C1 segment of cervical spinal cord (tissue), 14 donors: Measurements from ENCODE around the gene SPEM3.

Experiments
- DNase-seq, 14 donors: peaks; one replicate each; lab custom pipeline; 2025; lab: John Stamatoyannopoulos, UW

The SPEM3 gene

DNA sequence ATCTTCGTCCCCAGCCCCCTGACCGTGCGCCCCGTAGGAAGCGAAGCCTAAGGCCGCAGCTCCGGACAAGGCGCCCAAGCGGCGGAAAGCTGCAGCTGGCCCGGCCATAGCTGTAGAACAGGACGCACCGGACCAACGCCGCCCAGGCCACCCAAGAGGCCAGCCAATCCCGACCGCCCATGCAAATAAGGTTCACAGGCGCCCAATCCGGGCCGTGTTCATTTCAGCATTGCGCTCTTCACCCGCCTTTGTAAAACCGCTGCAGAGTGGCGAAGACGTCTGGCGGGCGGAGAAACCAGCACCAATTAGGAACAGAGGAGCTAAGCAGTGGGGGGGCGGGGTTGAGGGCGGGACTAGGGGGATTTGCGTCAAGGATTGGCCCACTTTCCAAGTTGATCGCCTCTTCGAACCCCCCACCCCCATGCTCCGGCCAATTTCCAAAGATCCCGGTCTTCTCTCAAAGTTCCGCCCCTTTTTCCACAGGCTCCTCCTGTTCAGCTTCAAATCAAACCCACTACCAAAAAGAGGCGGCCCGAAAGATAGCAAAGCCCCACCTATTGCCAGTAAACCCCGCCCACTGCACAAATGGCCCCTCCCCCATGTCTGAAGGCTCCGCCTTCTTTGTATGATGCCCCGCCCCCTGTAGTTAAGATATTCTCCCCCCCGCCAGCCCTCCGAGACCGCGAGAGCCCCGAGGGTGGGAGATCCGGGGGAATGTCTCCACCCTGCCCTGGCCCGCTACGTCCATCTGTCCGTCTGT, 24.5 kb upstream of the SPEM3 start, which contains the start of gene TMEM256:
Gene TMEM256, minus strand, starts transcription at position 121 of the 760 bp plus-strand sequence. Its CDS starts 13 bp downstream, at position 108.
- DNase-seq = peak; percentile 94 to 100 (median 99)

DNA sequence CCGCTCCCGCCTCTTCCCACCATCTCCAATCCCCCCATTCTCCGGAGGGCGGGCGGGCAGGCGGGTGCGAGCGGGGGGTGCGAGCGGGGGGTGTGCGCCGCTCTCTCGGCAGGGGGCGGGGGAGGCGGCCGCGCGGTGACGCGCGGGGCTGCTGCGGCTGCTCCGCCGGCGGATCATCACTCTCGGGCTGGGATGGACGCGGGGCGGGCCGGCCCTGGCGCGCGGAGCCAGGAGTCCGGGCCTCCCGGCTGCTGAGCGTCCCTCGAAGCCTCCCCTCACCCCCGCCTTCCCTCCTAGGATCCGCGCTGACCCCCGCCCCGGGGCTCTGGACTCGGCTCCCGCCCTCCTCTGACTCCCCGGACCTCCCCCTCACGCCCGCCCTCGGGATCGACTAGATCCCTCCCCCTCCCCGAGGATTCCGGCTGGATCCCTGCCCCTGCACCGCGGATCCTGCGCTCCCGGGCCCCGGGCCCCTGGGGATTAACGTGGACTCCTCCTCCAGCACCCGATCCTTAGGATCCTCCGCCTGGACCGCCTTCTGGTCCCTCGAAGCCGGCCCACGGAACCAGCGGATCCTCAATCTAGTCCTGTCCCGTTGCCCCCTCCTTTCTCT, 23.8 kb upstream of the SPEM3 start:
- peak in 6 of 14 donors; percentile 6 to 97 (median 78) for DNase-seq

DNA sequence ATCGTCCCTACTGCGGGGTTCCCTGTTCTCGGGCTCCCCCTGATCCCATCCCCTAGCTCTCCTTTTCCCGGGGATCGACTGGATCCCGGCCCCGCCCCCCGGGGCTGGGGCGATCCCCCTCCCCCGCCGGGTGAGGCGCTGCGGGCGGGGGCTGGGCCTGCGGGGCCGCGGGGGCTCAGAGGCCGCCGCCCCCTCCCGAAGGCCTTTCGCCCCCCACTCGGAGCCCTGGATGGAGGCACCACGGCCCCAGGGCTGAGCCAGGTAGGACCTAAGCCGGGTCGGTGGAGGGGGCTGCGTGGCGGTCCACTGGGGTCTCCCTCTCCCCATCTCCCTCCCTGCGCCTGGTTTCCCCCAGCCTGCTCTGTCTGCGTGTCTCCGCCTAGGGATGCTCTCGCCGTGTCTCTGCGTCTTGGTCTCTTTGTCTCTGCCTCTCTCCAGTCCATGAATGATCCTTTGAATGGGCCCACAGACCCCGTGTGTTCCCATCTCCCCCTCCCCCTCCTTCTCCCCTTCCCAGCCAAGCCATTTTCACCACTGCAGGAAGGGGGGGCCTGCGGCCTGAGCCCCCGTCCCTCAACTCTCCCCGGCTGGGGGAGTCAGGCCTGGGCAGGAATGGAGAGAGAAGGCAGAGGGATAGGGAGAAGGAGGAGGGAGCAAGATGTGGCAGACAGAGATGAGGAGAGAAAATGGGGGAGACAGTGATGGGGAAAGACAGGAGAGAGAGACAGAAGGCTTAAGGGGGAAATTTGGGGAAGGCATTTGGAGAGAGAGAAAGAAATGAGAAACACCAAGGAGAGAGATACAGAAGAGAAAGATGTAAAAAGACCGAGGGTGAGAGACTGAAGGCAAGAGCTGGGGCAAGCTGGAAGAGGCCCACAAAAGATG, 23.1 kb upstream of the SPEM3 start:
- DNase-seq = peak in 7 of 14 donors; percentile 28 to 58 (median 38)

DNA sequence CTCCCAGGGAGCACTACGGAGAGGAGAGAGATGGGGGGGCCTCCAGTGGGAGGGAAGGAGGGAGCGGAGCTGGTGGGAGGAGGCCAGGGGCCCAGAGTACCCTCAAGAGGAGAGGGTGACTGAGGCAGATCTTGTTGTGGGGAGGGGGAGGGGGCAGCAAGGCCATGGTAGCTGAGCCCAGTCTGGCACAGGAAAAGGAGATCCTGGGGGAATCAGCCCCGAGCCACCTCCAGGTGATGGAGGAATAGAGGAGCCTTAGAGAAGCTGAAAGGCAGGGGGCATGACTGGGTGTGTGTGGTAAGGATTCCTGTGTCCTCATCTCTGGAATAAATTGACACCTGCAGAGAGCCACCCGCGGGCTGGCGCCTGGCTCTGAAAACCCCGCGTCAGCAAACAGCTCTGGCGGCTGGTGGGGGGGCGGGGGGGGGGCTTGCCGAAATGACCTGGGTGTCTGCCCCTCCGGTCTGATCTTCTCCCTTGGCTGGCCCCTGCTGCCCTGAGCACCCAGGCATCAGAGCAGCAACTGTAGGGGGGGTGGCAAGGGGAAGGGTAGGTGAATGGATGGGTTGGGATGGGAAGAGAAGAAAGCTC, 22.3 kb upstream of the SPEM3 start:
- peak in 1 of 14 donors; percentile 33 for DNase-seq

DNA sequence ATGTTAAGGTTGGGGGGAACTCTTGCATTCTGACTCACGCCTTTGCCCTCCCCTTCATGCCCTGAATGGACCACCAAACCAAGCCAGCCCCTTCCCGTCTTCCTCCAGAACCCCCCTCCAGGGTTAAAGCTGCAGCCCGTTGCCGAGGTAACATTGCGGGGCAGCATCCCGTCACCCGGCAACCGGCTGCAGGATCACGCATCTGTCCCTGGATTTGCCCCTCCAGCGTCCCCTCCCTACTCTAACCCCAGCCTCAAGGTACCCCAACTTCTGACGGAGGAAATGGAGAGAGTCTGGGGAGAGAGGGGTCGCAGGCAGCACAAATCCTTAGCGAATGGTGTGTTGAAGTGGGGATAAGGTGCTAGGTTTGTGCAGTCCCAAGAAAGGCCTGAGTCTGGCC, 21.6 kb upstream of the SPEM3 start:
- DNase-seq = no peak

DNA sequence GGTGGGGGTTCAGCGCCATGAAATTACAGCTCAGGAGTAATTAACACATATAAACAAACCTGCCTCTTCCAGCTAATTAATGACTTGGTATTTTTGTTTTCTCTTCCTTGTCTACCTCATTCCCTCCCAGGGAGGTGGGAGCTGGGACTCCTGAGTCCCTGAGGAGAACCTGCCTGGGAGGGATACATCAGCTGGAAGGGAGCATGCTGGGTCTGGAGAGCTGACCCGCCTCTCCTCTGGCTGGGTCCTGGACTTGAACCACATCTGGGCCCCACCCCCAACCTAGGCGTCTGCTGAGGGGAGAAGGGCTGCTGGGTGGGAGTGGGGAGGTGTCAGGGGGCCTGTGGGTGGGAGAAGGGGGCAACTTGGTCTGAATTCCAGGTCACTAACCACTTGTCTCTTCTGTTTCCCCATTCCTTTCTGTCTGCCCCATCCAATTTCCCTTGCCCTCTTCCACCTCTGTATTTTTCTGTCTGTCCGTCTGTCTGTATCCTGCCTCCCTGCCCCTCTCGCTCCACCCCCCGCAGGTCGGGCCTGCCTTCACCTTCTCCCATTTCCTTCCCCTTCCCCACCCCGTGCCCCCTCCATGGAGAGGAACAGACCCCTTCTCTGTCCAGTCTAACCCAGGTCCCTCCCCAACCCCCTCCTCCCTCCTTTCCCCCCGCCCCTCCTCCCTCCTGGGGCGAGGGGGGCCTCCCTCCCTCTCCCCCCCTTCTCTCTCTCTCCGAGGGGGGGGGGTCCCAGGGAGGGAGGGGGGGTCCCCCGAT, 21.0 kb upstream of the SPEM3 start, which contains the start of gene NLGN2:
Gene NLGN2, plus strand, starts transcription at position 361 of the 767 bp plus-strand sequence. CDS start 411 bp downstream, outside the sequence.
- DNase-seq = no peak

DNA sequence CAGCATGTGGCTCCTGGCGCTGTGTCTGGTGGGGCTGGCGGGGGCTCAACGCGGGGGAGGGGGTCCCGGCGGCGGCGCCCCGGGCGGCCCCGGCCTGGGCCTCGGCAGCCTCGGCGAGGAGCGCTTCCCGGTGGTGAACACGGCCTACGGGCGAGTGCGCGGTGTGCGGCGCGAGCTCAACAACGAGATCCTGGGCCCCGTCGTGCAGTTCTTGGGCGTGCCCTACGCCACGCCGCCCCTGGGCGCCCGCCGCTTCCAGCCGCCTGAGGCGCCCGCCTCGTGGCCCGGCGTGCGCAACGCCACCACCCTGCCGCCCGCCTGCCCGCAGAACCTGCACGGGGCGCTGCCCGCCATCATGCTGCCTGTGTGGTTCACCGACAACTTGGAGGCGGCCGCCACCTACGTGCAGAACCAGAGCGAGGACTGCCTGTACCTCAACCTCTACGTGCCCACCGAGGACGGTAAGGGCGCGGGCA, 20.4 kb upstream of the SPEM3 start:
- no peak for DNase-seq

DNA sequence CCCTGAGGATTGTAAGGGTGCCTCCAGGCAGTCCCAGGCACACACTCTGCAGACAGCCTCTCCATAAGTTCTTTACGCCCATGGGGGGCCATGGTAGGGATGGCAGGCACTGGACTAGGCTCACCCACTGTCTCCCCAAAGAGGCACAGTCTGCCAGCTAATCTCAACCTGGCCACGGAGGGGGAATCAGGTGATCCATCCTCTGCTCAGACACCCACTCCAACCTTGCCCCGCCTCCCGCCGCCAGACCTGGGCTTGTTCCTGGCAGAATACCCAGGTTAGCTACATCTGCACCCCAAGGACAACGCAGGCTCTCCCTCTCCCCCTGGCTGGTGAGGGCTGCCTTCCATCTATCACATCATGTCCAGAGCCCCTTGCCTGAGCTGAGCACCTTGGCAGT, 19.8 kb upstream of the SPEM3 start:
- no peak for DNase-seq

DNA sequence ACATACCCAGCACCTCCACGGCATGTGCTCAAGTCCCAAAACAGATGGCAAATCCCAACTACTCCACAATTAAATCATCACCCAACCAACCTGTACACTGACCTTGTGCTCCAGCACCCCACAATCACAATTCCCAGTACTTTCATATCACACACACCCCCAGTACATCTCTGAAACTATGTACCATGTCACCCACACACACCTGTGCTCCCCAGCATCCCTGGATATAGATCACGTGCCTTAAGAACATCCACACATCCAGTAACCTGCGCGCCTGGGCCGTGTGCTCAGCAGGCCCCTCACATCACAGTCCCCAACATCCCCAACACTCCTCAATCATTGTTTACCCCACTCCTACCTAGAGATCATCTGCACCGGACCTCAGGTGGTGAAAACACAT, 18.9 kb upstream of the SPEM3 start:
- DNase-seq = no peak

DNA sequence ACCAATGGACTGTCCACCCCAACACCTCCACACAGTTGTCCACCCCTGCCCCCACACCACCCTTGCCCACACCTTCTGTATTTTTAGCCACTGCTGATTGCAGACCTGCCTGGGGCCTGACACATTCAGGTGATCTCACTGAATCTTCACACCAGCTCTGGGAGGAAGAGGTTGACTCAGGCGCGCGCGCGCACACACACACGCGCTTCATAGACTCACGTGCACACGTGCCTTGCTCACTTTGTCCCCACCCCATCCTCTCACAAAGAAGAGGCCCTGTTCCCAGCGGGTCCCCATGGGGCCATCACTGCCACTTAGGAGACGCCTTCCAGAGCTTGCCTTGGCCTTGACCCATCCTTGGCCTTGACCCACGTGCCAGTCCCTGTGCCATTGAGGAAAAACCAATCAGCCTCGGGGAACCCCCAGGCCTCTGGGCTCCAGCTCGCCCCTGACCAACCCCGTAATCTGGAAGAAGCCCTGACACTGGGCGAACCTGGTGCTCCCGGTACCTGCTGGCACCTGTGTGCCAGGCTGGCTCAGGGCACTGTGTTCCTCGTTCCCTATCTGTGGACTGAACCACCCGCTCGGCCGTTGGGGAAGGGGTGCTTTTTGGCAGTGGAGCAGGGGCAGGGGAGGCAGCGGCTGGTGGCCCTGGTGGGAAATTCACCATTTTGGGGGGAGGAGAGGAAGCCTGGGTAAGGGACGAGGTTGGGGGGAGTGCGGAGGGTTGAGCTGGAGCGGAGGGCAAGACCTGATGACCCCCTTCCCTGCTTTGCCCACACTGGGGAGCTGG, 17.8 kb upstream of the SPEM3 start:
- DNase-seq = no peak

DNA sequence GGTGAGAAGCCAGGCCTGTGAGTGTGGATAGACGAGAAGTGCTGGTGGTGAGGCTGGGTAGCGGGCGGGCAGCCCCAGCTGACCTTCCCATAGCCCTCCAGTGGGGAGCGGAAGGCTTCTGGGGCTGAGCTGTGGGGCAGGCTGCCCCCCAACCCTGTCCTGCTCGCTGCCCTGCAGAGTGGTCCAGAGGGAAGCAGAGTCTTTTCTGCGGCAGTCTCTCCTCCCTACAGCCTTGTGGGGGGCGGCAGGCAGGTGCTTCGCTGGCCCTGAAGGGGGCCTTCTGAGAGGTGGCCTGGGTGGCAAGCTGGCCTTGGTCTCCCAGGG, 17.3 kb upstream of the SPEM3 start:
- no peak for DNase-seq

DNA sequence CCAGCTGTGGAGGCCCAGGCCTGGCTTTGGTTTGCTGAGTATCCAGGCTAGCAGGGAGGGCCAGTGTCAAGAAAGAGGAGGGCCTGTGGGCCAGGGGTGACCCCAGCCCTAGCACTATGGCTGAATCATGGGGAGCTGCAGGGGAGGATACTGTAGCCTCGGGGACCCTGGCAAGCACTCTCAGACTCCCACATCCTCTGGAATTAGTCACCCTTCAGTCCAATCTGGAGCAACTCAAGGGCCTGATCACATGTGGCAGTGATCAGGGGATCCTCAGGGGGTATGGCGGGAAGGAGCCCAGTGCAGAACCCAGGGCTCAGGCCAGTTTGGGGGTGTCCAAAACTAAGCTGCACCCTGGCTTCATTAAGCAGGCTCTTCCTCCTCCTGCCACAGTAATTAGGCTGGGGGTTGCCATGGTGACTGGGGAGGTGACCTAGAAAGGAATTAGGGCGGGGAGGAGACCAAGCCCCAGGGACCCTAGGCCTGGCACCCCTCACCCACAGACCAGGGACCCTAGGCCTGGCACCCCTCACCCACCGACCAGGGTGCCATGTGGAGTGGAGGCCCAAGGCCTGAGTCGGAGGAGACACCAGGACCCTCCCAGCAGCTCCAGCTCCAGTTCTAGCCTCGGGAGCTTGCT, 15.2 kb upstream of the SPEM3 start:
- peak in 1 of 14 donors; percentile 27 for DNase-seq

DNA sequence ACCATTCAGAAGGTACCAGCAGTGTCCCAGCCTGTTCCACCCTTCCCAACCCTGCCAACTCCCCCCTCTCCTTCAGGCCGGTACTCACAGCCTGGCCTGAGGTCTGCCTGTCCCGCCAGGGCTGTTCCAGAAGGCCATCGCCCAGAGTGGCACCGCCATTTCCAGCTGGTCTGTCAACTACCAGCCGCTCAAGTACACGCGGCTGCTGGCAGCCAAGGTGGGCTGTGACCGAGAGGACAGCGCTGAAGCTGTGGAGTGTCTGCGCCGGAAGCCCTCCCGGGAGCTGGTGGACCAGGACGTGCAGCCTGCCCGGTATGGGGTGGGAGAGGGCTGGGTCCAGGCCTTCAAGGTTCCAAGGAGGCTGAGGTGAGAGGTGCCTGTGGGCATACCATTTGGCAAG, 13.8 kb upstream of the SPEM3 start:
- DNase-seq = no peak

DNA sequence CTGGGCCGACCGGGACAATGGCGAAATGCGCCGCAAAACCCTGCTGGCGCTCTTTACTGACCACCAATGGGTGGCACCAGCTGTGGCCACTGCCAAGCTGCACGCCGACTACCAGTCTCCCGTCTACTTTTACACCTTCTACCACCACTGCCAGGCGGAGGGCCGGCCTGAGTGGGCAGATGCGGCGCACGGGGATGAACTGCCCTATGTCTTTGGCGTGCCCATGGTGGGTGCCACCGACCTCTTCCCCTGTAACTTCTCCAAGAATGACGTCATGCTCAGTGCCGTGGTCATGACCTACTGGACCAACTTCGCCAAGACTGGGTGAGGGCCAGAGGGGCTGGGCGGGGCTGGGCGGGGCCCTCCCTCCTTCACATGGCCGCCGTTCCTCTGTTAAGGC, 12.9 kb upstream of the SPEM3 start:
- DNase-seq = no peak

DNA sequence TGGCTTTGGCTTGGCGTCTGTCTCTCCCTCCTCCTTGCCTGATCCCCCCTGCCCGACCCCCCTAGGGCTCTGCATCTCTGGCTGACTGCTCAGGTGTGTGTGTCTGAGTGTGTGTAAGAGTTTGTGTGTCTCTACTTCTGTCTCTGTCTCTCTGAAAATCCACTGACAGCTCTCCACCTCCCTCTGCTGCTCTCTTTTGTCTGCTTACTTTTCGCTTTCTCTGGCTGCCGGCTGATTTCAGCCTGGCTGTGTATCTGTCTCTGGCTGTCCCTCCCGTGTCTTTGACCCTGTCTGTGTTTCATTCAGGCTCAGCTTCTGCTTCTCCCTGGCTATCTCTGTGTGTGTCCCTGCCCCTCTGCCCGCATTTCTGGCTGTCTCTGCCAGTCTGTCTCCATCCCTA, 12.3 kb upstream of the SPEM3 start:
- no peak for DNase-seq

DNA sequence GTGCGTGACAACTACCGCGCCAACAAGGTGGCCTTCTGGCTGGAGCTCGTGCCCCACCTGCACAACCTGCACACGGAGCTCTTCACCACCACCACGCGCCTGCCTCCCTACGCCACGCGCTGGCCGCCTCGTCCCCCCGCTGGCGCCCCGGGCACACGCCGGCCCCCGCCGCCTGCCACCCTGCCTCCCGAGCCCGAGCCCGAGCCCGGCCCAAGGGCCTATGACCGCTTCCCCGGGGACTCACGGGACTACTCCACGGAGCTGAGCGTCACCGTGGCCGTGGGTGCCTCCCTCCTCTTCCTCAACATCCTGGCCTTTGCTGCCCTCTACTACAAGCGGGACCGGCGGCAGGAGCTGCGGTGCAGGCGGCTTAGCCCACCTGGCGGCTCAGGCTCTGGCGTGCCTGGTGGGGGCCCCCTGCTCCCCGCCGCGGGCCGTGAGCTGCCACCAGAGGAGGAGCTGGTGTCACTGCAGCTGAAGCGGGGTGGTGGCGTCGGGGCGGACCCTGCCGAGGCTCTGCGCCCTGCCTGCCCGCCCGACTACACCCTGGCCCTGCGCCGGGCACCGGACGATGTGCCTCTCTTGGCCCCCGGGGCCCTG, 11.5 kb upstream of the SPEM3 start:
- DNase-seq = no peak

DNA sequence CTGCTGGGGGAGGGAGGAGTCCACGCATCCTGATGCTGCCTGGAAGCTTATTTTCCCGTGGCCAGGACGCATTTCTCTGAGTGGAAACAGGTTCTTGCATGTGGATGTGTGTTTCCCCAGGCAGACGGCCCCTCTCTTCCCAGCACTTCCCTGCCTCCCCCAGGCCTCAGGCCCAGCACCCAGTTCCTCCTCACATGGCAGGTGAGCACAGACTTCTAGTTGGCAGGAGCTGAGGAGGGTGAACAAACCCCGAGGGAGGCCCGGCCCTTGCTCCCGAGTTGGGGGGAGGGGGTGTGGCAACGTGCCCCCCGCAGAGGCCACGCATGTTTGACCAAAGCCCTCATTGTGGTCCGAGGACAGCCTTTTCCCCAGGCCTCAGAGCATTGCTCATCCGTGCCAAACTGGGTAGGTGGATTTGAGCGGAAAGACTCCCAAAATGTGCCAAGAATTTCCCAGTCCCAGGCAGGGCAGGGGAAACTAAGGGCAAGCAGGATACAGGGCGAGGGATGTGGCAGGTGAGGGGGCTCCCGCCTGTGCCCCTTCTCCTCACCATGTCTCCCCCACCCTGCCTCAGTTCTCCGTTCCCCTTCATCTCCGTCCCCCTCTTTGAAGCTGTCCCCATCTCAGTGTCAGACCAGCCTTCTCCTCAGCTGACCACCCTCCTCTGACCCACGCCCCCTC, 10.0 kb upstream of the SPEM3 start:
- peak in 1 of 14 donors; percentile 16 for DNase-seq

DNA sequence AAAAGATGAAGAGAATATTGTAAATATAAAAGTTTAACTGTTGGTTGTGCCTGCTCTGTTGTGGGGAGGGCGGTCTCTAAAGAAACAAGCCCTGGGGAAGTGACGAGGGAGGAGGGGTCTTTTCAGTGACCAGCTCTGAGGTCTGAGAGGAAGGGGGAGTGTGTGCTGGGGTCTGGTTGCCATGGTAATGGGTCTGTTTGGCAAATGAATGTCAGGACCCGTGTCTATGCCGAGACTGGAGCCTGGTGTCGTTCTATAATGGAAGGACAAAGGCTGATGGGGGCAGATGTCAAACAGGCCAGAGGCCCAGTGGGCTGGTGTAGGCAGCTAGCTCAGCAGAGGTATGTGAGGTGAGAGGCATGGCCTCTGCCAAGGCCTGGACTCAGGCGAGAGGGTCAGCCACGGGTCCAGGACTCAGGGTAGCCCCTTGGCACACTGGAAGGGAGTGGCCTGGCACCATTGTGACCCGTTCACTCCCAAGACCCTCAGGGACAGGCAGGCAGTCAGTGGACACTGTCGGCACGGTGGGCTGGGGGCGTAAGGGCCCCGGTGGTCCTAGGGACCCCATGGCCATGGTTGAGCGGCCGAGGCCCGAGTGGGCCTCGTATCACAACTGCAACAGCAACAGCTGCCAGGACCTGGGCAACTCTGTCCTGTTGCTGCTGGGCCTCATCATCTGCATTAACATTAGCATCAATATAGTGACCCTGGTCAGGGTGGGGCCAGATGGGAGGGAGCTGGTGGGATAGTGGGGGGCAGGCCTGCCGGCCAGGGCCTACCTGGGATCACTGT, 8.6 kb upstream of the SPEM3 start, which contains the start of gene SPEM1:
Gene SPEM1, plus strand, starts transcription at position 506 of the 792 bp plus-strand sequence. Its CDS starts 61 bp downstream, at position 567.
- DNase-seq = no peak
